Activated CD4-positive, alpha-beta T cell treated with anti-CD3 and anti-CD28 coated beads, Interleukin-2, amount 10 ng/mL, durations not matched to agents 7 days and 5 days (primary cell): ENCODE data around the gene HTRA2. TPM values are rescaled to one million over a fixed set of nuclear protein-coding genes. Genes with fewer than 3 reads are reported as not detected.
A peak's percentile ranks its signal among the peaks of the same experiment; 100 is the strongest.

Experiments used
- CTCF ChIA-PET: fragments of 350-600 bp; sonication (Branson Sonifier 250); formaldehyde crosslinking; loops from one replicate; lab custom pipeline; 2021; ENCODE audit warnings: antibody characterized with exemption; lab: Charles Lee
- POLR2A ChIA-PET: fragments of 350-600 bp; sonication (Branson Sonifier 250); formaldehyde crosslinking; loops from one replicate; lab custom pipeline; 2021; ENCODE audit warnings: antibody characterized with exemption; lab: Charles Lee
- DNase-seq: peaks from one replicate; pipeline ENCODE4 v3.0.0-alpha.2; 2020
- H3K27ac Mint-ChIP-seq: one replicate; pipeline ENCODE4 v1.8.0; 2021; ENCODE audit warnings: mild to moderate bottlenecking, moderate library complexity, mixed read lengths
- H3K27me3 Mint-ChIP-seq: one replicate; pipeline ENCODE4 v1.8.0; 2021; ENCODE audit warnings: mixed read lengths
- H3K36me3 Mint-ChIP-seq: one replicate; pipeline ENCODE4 v1.8.0; 2021; ENCODE audit warnings: low read depth, mixed read lengths
- H3K4me1 Mint-ChIP-seq: one replicate; pipeline ENCODE4 v1.8.0; 2021; ENCODE audit warnings: mixed read lengths
- H3K4me3 Mint-ChIP-seq: one replicate; pipeline ENCODE4 v1.8.0; 2021; ENCODE audit warnings: mild to moderate bottlenecking, moderate library complexity, mixed read lengths
- H3K9me3 Mint-ChIP-seq: one replicate; pipeline ENCODE4 v1.8.0; 2021; ENCODE audit warnings: mixed read lengths
- total RNA-seq, 2 experiments: library from RNA; stranded (reverse); gene quantifications; one replicate each; pipeline ENCODE4 v1.2.3, GENCODE V29; 2021

Gene HTRA2
- total RNA-seq, 2 experiments from 2014 or later, result 41.6 to 45.8 TPM

GRCh38 chr2:74540291-74540690 lies 10.6 kb downstream of the HTRA2 start:
- H3K4me3 Mint-ChIP-seq, result no peak overlapping the region
- no peak for DNase-seq
- peaks cover 43% of the 10 kb centered on the region for H3K27me3 Mint-ChIP-seq
- ChIA-PET CTCF (interaction anchor here (1.0 to 3.4 kb wide), 4 partner anchors 9 to 39 kb away, joined by 4 to 16 read pairs (median 4); partner anchors contain the start of gene HTRA2), POLR2A (no interaction called here)
- no peak overlapping the region for H3K27ac Mint-ChIP-seq
- peaks cover 10% of the 10 kb centered on the region for H3K4me1 Mint-ChIP-seq
- H3K36me3 Mint-ChIP-seq, result no peaks in the 10 kb centered on the region
- no peaks in the 10 kb centered on the region for H3K9me3 Mint-ChIP-seq

DNA sequence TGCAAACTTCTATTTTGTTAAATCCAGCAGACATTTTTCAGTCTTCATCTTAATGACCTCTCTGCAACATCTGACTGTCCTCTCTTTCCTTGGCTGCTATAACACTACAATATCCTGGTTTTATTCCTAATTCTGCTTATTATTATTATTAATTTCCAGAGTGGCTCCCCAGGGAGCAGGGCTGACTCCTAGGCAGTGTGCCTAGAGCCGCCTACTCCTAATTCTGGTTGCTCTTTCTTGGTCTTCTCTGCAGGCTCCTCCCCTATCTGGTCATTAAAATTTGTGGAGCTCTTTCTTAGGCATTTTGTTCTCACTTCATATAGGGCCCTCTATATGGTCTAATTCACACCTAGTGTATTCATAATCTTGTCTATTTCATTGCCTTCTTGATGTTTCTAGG lies 13.2 kb downstream of the HTRA2 start:
- peaks cover 56% of the 10 kb centered on the region for H3K27me3 Mint-ChIP-seq
- no peak for DNase-seq
- POLR2A ChIA-PET, result no interaction called here
- no peak overlapping the region for H3K4me3 Mint-ChIP-seq
- H3K27ac Mint-ChIP-seq, result no peak overlapping the region
- H3K36me3 Mint-ChIP-seq, result no peaks in the 10 kb centered on the region
- H3K9me3 Mint-ChIP-seq, result no peaks in the 10 kb centered on the region
- peaks cover 10% of the 10 kb centered on the region for H3K4me1 Mint-ChIP-seq
- CTCF ChIA-PET, result interaction anchor here (3.4 kb wide), 1 partner anchor 12 kb away, joined by 16 read pairs; the partner anchor contains the start of gene HTRA2

GRCh38 chr2:74544634-74545033 lies 14.9 kb downstream of the HTRA2 start:
- H3K4me3 Mint-ChIP-seq, result no peak overlapping the region
- no peaks in the 10 kb centered on the region for H3K9me3 Mint-ChIP-seq

GRCh38 chr2:74546004-74546403 lies 16.3 kb downstream of the HTRA2 start:
- Mint-ChIP-seq H3K27me3 (peaks cover 62% of the 10 kb centered on the region), H3K4me1 (peaks cover 10% of the 10 kb centered on the region), H3K4me3 (no peak overlapping the region), H3K36me3 (no peaks in the 10 kb centered on the region), H3K27ac (no peak overlapping the region), H3K9me3 (no peaks in the 10 kb centered on the region)
- POLR2A ChIA-PET, result no interaction called here
- no peak for DNase-seq
- CTCF ChIA-PET, result interaction anchor here (0.7 to 1.7 kb wide), 4 partner anchors 10 to 42 kb away, joined by 3 to 5 read pairs (median 4); no protein-coding TSS in a partner anchor

More at GRCh38 chr2:74544634-74545033, 14.9 kb downstream of the HTRA2 start:
- Mint-ChIP-seq H3K36me3 (no peaks in the 10 kb centered on the region), H3K4me1 (peaks cover 8% of the 10 kb centered on the region), H3K27me3 (peaks cover 54% of the 10 kb centered on the region), H3K27ac (no peak overlapping the region)
- POLR2A ChIA-PET, result no interaction called here
- no peak for DNase-seq
- CTCF ChIA-PET, result interaction anchor here (0.8 to 1.4 kb wide), 3 partner anchors 13 to 32 kb away, joined by 3 to 5 read pairs (median 4); no protein-coding TSS in a partner anchor

DNA sequence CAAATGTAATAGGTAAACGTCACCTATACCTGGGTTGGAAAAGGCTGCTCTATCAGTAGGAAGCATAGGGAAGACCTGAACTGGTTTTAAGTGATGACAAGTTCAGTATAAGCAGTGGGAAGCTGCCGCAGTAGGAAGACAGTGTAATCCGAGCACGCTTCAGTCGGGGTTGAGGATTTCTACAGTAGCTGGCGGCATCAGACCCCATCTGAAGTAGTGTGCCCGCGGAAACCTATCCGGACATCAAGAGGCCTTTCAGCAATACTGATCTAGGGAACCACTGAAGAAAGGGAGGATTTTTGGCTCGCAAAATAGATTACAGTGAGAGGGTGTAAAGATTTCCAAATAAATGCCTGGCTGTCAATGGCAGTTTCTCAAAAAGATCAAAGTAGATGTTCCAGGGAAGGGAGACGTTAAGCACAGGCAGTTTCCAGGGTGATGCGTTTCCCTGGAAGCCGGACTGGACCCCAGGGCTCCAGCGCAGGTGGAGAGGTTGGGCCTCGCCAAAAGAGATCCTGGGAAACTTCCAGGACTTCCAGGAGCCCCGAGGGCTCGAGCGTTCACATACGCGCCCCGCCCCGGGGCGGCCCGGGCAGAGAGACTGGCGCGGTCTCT lies 18.7 kb downstream of the HTRA2 start:
- no peak for DNase-seq
- CTCF ChIA-PET, result interaction anchor here (0.6 to 1.1 kb wide), 2 partner anchors 75 to 1354 kb away, joined by 3 to 4 read pairs; partner anchors contain the start of gene MRPL53
- H3K36me3 Mint-ChIP-seq, result no peaks in the 10 kb centered on the region
- no peaks in the 10 kb centered on the region for H3K9me3 Mint-ChIP-seq
- H3K4me3 Mint-ChIP-seq, result peak overlapping the region; percentile 55
- no peak overlapping the region for H3K27ac Mint-ChIP-seq
- POLR2A ChIA-PET, result no interaction called here
- peaks cover 62% of the 10 kb centered on the region for H3K27me3 Mint-ChIP-seq
- peaks cover 16% of the 10 kb centered on the region for H3K4me1 Mint-ChIP-seq

DNA sequence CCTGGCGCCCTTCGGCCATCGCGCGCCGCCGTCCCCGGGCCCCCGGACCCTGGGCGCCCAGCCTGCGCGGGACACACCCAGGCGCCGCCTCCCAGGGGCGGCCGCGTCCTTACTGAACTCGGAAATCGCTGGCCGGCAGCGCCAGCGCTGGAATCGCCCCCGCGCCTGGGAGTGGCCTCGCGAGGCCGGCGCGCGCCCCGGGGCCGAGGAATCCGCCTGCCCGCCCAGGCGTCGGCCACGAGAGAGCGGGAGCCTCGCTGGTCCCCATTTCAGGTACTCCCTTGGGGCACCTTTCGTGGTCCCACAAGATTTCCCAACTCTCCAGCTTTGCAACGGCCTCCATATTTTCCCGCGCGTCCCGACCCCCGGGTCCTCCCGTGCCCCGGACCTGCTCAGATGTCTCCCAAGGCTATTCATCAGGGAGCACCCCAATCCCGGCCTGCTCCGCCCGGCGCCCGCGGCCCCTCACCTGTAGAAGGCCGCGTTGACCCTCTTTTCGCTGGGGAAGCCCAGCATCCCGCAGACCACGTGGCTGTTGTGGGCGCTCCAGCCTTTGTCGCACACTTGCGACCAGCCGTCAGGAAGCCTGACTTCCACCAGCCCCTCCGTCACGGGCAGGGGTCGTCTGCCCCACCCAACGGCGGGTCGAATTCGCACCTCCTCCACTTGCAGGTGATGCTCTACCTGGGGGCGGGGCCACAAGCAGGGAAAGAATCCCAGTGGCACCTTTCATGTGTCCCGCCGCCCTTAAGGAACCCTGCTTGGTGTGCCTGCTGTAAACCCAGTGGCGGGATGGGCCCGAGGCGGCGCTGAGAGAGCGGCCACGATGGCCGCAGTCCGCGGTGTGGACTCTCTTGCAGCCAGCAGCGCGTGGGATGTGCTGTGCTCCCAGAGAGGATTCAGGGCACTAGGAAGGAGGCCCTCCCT lies 19.4 kb downstream of the HTRA2 start:
- Mint-ChIP-seq H3K4me3 (peak overlapping the region; percentile 49), H3K4me1 (peaks cover 19% of the 10 kb centered on the region), H3K27me3 (peaks cover 62% of the 10 kb centered on the region), H3K27ac (no peak overlapping the region), H3K9me3 (no peaks in the 10 kb centered on the region), H3K36me3 (no peaks in the 10 kb centered on the region)
- DNase-seq, result no peak
- POLR2A ChIA-PET, result no interaction called here
- CTCF ChIA-PET, result interaction anchor here (0.9 to 2.2 kb wide), 4 partner anchors 15 to 76 kb away, joined by 3 to 5 read pairs (median 4); partner anchors contain the start of genes CCDC142, MRPL53 and TTC31

DNA sequence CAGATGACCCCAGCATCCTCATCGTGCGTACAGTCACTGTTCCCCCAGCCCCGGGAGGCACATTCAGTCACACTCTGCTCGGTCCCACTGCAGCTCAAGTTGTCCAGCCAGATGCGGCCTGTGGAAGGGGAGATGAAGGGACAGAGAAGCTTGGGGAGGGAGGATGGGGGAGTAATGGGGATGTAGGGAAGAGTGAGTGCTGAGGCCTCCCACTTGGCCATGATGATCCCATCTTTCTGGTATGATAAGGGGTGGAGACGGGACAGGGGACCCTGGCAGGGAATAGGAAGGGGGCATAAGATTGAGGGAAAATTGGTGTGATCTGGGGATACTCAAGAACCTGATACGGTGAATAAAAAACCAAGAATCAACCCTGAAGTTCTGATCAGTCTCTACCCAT lies 20.5 kb downstream of the HTRA2 start:
- CTCF ChIA-PET, result interaction anchor here (0.9 to 2.2 kb wide), 5 partner anchors 10 to 67 kb away, joined by 3 to 5 read pairs (median 4); partner anchors contain the start of genes CCDC142 and TTC31
- no peaks in the 10 kb centered on the region for H3K36me3 Mint-ChIP-seq
- peaks cover 19% of the 10 kb centered on the region for H3K4me1 Mint-ChIP-seq
- POLR2A ChIA-PET, result interaction anchor here (0.9 kb wide), 1 partner anchor 29 kb away, joined by 3 read pairs; no protein-coding TSS in a partner anchor
- H3K27me3 Mint-ChIP-seq, result peaks cover 53% of the 10 kb centered on the region
- peak overlapping the region; percentile 6 for H3K4me3 Mint-ChIP-seq
- no peak overlapping the region for H3K27ac Mint-ChIP-seq
- no peak for DNase-seq
- H3K9me3 Mint-ChIP-seq, result no peaks in the 10 kb centered on the region

GRCh38 chr2:74551530-74551929 lies 21.8 kb downstream of the HTRA2 start:
- Mint-ChIP-seq H3K9me3 (no peaks in the 10 kb centered on the region), H3K36me3 (peaks cover 5% of the 10 kb centered on the region), H3K4me3 (no peak overlapping the region), H3K4me1 (peaks cover 30% of the 10 kb centered on the region), H3K27ac (no peak overlapping the region), H3K27me3 (peaks cover 41% of the 10 kb centered on the region)
- ChIA-PET CTCF (interaction anchor here (1.2 kb wide), 2 partner anchors 20 to 21 kb away, joined by 3 to 5 read pairs; no protein-coding TSS in a partner anchor), POLR2A (no interaction called here)
- DNase-seq, result no peak

GRCh38 chr2:74551942-74552913 lies 22.5 kb downstream of the HTRA2 start:
- Mint-ChIP-seq H3K4me1 (peaks cover 33% of the 10 kb centered on the region), H3K27ac (peak overlapping the region; percentile 47), H3K9me3 (no peaks in the 10 kb centered on the region), H3K4me3 (no peak overlapping the region), H3K36me3 (peaks cover 9% of the 10 kb centered on the region), H3K27me3 (peaks cover 39% of the 10 kb centered on the region)
- DNase-seq, result no peak
- POLR2A ChIA-PET, result no interaction called here
- CTCF ChIA-PET, result interaction anchor here (1.1 to 1.2 kb wide), 3 partner anchors 18 to 20 kb away, joined by 3 to 5 read pairs (median 4); no protein-coding TSS in a partner anchor

- ChIA-PET POLR2A (no interaction called here), CTCF (interaction anchor here (1.1 kb wide), 2 partner anchors 19 to 33 kb away, joined by 3 to 4 read pairs; no protein-coding TSS in a partner anchor)
- Mint-ChIP-seq H3K27me3 (peaks cover 31% of the 10 kb centered on the region), H3K9me3 (no peaks in the 10 kb centered on the region), H3K4me1 (peaks cover 31% of the 10 kb centered on the region), H3K36me3 (peaks cover 10% of the 10 kb centered on the region), H3K4me3 (peak overlapping the region; percentile 60), H3K27ac (peak overlapping the region; percentile 90)
- no peak for DNase-seq
These were observed 23.4 kb downstream of the HTRA2 start for GRCh38 chr2:74552914-74553811.
